Fibroblast of lung (primary cell): ENCODE data around the gene ESPNL.

Experiments used
- EZH2 ChIP-seq: IDR thresholded peaks from 2 replicates; pipeline ENCODE4 v1.5.1; 2012; ENCODE audit warnings: low read length, control low read depth, mild to moderate bottlenecking; ENCODE audit errors: missing control alignments
- TF ChIP-seq, protein P1 (sequence below), 2 donors: IDR thresholded peaks in 1 of 2; conservative IDR thresholded peaks in 1 of 2; 1 replicate in 1 of 2; 2 replicates in 1 of 2; pipeline ENCODE4 v1.5.1; 2011 to 2012; ENCODE audit warnings: low read length in 2 of 2, control low read depth in 1 of 2, inconsistent platforms in 1 of 2, low read depth in 1 of 2, mild to moderate bottlenecking in 1 of 2

DNA sequence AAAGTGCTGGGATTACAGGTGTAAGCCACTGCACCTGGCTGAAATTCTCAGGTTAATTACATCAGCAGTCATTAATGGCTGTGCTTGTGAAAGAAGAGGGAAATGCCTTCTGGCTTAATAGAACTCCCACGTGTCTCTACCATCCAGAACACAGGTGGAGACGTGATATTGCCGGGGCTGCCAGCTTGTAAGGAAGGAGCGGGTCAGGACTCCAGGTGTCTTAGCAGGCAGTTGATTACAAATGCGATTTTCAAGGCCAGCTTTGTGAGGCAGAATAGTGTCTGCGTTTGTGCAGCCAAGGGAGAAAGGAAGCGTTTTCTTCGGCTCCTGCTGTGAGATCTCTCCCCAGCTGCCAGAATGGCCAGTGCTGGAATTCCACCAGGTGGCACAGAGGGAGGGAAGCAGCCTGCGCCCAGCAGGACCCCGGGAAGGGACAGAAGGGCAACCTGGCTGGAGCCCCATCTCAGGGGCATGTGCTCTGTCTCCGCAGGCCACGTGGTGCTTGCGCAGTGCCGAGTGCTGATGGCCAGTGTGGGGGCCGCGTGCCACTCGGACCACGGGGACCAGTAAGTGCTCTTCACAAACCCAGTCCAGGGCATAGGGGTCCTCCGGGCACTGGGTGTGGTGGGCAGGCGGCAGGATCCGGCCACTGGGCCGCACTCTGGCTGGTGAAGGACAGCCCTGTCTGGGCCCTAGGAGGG lies 3.7 kb upstream of the ESPNL start:
- TF ChIP-seq, protein P1, sequence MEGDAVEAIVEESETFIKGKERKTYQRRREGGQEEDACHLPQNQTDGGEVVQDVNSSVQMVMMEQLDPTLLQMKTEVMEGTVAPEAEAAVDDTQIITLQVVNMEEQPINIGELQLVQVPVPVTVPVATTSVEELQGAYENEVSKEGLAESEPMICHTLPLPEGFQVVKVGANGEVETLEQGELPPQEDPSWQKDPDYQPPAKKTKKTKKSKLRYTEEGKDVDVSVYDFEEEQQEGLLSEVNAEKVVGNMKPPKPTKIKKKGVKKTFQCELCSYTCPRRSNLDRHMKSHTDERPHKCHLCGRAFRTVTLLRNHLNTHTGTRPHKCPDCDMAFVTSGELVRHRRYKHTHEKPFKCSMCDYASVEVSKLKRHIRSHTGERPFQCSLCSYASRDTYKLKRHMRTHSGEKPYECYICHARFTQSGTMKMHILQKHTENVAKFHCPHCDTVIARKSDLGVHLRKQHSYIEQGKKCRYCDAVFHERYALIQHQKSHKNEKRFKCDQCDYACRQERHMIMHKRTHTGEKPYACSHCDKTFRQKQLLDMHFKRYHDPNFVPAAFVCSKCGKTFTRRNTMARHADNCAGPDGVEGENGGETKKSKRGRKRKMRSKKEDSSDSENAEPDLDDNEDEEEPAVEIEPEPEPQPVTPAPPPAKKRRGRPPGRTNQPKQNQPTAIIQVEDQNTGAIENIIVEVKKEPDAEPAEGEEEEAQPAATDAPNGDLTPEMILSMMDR (conservative IDR thresholded peaks at IDR 0.05 in 1 of 2, IDR thresholded peaks at IDR 0.05 in 1 of 2; ENCODE audit: low read depth in 1 of 2, low read length in 2 of 2), result no peak
- no peak for TF ChIP-seq EZH2
